Renal cortex interstitium (tissue), 11 donors: ENCODE measurements around the gene ENDOU. TPM values are rescaled to one million over a fixed set of nuclear protein-coding genes. Genes with fewer than 3 reads are reported as not detected.
A peak's percentile ranks its signal among the peaks of the same experiment; 100 is the strongest.
"Not testable (repeated sequence)": the region's sequence is repeated elsewhere in the genome, so short reads cannot be mapped to it uniquely, and the experiment has no call there.

Experiments
- DNase-seq, 11 donors: peaks; one replicate each; pipeline ENCODE4 v3.0.0-alpha.2; 2013; ENCODE audit warnings: low read depth in 9 of 11, low spot score in 4 of 11; ENCODE audit errors: extremely low read depth in 1 of 11
- polyA plus RNA-seq, 3 donors: library from polyadenylated mRNA; unstranded; fragments of 120-200 nt; gene quantifications; one replicate each; pipeline ENCODE4 v1.2.1, GENCODE V29; 2013; ENCODE audit not compliant: insufficient read length in 3 of 3

ENDOU gene
- polyA plus RNA-seq, 3 donors, result 0.32 to 0.47 (median 0.34) TPM

DNA sequence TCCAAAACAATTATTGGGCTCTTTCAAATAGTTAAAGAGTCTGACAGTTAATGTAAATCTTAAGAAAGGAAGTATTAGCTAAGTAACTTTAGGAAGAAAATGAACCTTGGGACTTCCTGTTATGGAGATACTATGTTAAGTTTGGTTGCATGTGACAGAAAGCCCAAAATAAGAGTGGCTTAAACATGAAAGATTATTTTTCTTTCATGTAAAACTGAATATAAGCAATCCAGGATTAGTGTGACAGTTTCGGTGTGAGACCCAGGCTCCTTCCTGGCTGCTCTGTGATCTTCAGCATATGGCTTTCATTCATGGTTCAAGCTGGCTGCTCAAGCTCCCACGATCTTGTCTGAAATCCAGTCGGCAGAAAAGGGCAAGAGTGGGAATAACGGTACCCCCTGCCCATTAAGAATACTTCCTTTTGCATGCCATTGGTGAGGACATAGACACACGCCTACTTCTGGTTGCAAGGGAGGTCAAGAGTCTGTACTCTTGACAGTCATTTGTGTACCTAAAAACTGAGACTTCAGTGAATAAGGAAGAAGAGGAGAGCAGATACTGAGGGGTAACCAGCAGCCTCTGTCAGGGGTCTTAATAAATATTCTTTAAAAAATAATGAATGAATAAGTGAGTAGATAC is 17.3 kb downstream of the ENDOU start:
- no peak for DNase-seq

GRCh38 chr12:47707355-47707754 is 17.9 kb downstream of the ENDOU start:
- no peak for DNase-seq

DNA sequence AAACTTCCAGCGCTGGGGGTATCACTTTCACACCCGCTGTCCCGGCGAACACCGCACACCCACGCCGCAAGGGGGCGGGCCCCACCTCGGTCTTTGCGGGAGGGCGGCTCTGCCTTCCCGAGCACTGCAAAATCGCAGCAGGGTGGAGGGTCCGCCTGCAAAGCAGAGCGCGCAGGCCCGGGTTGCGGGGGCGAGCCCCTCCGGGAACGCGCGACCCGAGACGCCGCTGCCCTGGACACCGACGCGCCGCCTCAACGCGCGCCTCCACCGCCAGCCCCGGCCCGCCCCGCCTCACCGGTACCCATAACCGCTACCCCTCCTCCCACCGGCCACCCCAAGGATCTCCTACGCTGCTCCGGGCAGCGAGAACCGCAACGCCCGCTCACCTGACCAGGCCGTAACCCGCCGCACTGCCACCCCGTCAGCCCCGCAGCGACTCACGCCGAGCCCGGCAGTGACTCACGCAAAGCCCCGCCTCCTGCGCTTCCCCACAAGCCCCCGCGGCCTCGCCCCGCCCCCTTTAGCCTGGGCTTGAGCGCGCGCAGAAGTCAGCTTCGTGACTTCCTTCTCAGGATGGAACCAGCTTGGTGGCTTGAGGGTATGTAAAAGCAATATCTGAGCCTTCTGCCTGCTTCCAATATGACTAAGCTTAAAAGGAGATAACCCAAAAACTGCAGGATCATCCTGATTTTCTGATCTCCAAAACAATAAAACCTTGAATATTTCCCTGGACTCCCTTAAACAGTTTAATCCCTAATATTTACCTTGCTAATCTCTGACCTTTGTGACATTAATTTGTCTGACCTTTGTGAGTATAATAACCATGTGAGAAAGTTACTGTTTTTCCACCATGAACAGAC is 19.5 kb downstream of the ENDOU start, which contains the start of gene RPAP3:
RPAP3 (minus strand) TSS at position 465 of the 860 bp plus-strand sequence. CDS start 3,190 bp downstream, outside the sequence.
- DNase-seq, result peak; percentile 79 to 95 (median 91)

DNA sequence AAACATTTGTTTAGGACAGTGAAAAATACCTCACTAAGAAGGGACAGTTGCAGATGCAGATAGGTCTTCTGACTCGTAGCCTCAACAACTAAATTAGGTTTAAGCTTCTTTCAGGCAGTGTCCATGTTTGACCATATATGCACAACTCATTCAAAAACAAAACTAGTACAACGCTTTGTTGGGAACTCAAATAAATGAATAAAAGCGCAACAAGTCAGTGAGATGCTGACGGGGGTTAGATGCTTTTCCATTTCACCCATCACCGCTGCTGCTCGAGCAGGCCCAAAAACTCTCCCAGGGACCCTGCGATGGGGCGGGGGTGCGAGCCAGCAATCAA is 20.1 kb downstream of the ENDOU start:
- no peak for DNase-seq

GRCh38 chr12:47704719-47705118 is 20.6 kb downstream of the ENDOU start:
- DNase-seq, result no peak

GRCh38 chr12:47700263-47700662 is 25.0 kb downstream of the ENDOU start:
- DNase-seq, result no peak

- DNase-seq, result no peak
Observed at GRCh38 chr12:47698631-47699030, 26.7 kb downstream of the ENDOU start.

DNA sequence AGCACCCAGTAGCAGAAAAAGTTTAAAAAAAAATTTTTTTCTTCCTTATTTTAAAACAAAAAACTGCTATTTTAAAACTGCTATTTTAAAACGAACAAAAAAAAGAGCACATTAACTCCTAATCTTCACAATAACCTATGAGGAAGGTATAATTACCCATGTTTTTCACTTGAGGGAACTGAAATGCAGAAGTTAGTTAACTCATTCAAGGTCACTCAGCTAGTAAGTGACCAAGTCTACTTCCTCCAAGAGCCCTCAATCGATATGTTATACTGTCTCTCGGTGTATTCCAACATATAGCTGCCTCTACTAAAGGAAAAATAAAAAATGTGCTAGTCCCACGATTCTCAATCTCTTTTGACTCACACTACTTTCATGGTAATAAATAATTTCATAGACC is 27.2 kb downstream of the ENDOU start:
- no peak for DNase-seq

DNA sequence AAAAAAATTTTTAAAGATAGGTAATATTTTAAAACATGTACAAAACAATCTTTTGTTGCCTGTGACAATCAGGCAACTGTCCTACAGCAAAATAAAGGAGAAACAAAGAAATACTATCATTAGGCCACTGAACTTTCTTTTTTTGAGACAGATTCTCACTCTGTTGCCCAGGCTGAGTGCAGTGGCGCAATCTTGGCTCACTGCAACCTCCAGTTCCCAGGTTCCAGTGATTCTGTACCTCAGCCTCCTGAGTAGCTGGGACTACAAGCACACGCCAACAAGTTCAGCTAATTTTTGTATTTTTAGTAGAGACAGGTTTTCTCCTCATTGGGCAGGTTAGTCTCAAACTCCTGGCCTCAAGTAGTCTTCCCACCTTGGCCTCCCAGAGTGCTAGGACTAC is 36.1 kb downstream of the ENDOU start:
- no peak for DNase-seq

GRCh38 chr12:47687636-47688035 is 37.7 kb downstream of the ENDOU start:
- no peak for DNase-seq

DNA sequence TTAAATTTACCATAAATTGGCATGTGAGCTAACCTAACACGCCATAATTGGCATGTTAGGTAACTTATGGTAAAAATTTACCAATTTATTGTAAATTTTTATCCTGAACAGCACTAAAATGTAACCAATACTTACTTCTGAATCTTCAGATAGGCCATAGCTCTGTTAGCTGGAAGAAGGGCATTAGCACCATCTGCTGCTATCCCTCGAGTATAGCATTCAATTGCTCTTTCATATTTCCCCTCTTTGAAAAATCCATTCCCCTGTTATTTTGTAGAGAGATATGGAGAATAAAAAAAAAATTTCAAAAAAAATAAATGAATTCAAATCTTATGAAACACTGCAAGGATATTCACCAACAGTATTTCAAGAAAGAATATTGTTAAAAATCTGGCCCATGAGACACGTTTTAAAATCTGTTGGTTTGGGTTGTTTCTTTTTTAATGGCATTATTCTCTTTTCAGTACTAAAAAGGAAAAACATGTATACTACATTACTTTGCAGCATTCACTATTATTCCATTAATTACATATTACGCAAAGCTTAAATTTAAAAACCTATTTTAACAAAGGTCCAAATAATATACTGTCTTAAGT is 38.5 kb downstream of the ENDOU start:
- peak in 7 of 11 donors; percentile 8 to 23 (median 15) for DNase-seq

- no peak for DNase-seq
Observed at GRCh38 chr12:47679785-47680184, 45.5 kb downstream of the ENDOU start.

DNA sequence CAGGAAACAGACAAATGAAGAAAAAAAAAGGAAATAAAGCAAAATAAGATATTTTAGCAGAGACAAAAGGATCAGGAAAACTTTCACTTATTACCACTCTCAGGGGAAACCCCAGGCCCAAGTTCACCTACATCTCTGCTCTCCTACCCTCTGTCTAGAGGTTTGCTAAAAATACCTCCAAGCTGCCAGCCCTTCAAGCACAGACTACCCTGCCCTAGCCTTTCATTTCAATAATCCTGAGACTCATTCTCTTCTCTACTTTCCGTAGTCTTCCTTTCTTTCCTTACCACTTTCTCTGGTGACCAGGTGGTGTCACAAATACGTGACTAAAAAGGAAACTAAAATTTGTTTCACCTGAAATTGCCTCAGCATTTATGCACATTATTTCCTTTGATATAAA is 53.2 kb downstream of the ENDOU start:
- DNase-seq, result no peak

- DNase-seq, result not testable (repeated sequence)
Observed at GRCh38 chr12:47667935-47668334, 57.4 kb downstream of the ENDOU start.

Other genes with a start within 250 kb of the ENDOU start
- 10 to 100 TPM; 40.5 to 58.0 (median 40.8) TPM for gene RPAP3, start 19.5 kb downstream of the ENDOU start, polyA plus RNA-seq
- gene RAPGEF3, start 33.4 kb upstream of the ENDOU start, polyA plus RNA-seq, result 10 to 100 TPM; 41.0 to 62.8 (median 58.4) TPM
- 10 to 100 TPM; 41.9 to 51.3 (median 47.4) TPM for gene SLC48A1, start 47.7 kb upstream of the ENDOU start, polyA plus RNA-seq
- gene HDAC7, start 94.4 kb upstream of the ENDOU start, polyA plus RNA-seq, result 10 to 100 TPM; 69.0 to 88.9 (median 86.4) TPM
- 1 to 10 TPM; 3.1 to 4.8 (median 4.7) TPM for gene VDR, start 179.5 kb upstream of the ENDOU start, polyA plus RNA-seq
- gene TMEM106C, start 238.1 kb upstream of the ENDOU start, polyA plus RNA-seq, result 100 to 1,000 TPM; 122 to 132 (median 128) TPM